Fibroblast of lung (primary cell): Measurements from ENCODE around the gene DEFB113. TPM values are rescaled to one million over a fixed set of nuclear protein-coding genes. Genes with fewer than 3 reads are reported as not detected.

Experiments used
- DNase-seq, 2 donors: peaks; one replicate each; pipeline versions ENCODE4 v3.0.0 to v3.0.0-alpha.2; 2010; ENCODE audit warnings: low read depth in 2 of 2
- H2AFZ ChIP-seq: 2 replicates; pipeline ENCODE4 v1.5.1; 2012; ENCODE audit warnings: low read length, control low read depth, inconsistent platforms
- H3K27ac ChIP-seq: 2 replicates; pipeline ENCODE4 v1.5.1; 2011; ENCODE audit warnings: low read length, control low read depth; ENCODE audit not compliant: insufficient read depth
- H3K27me3 ChIP-seq: 2 replicates; pipeline ENCODE4 v1.5.1; 2011; ENCODE audit warnings: mild to moderate bottlenecking, low read length; ENCODE audit not compliant: control insufficient read depth, insufficient read depth
- H3K36me3 ChIP-seq: 2 replicates; pipeline ENCODE4 v1.5.1; 2011; ENCODE audit warnings: low read length; ENCODE audit not compliant: control insufficient read depth, insufficient read depth
- H3K4me1 ChIP-seq: 2 replicates; pipeline ENCODE4 v1.5.1; 2011; ENCODE audit warnings: low read length; ENCODE audit not compliant: control insufficient read depth, insufficient read depth; ENCODE audit errors: extremely low read depth
- H3K4me2 ChIP-seq: 2 replicates; pipeline ENCODE4 v1.5.1; 2011; ENCODE audit warnings: low read length, control low read depth; ENCODE audit not compliant: insufficient read depth; ENCODE audit errors: extremely low read depth
- H3K4me3 ChIP-seq, 4 experiments: fragments of 200-600 bp in 1 of 4; sonication (generic) in 1 of 4; replicated peaks in 1 of 4; 2 replicates each; pipeline ENCODE4 v1.5.1; 2011 to 2016; ENCODE audit warnings: low read length in 4 of 4, low read depth in 3 of 4, mild to moderate bottlenecking in 3 of 4, control low read depth in 2 of 4, inconsistent platforms in 1 of 4, mixed read lengths in 1 of 4; ENCODE audit not compliant: insufficient read depth in 1 of 4; ENCODE audit errors: control extremely low read depth in 1 of 4
- H3K79me2 ChIP-seq: 2 replicates; pipeline ENCODE4 v1.5.1; 2012; ENCODE audit warnings: mild to moderate bottlenecking, low read length, inconsistent platforms; ENCODE audit not compliant: control insufficient read depth, insufficient read depth
- H3K9ac ChIP-seq: 2 replicates; pipeline ENCODE4 v1.5.1; 2011; ENCODE audit warnings: mild to moderate bottlenecking, low read length, control low read depth; ENCODE audit not compliant: insufficient read depth
- H3K9me3 ChIP-seq: 2 replicates; pipeline ENCODE4 v1.5.1; 2012; ENCODE audit warnings: low read depth, low read length; ENCODE audit not compliant: control insufficient read depth, insufficient read depth
- H4K20me1 ChIP-seq: 2 replicates; pipeline ENCODE4 v1.5.1; 2011; ENCODE audit warnings: low read length; ENCODE audit not compliant: control insufficient read depth, insufficient read depth; ENCODE audit errors: extremely low read depth
- EZH2 ChIP-seq: IDR thresholded peaks from 2 replicates; pipeline ENCODE4 v1.5.1; 2012; ENCODE audit warnings: low read length, control low read depth, mild to moderate bottlenecking; ENCODE audit errors: missing control alignments
- polyA plus RNA-seq, 2 donors: library from polyadenylated mRNA; depleted of rRNA in 1 of 2; stranded (reverse) in 1 of 2; unstranded in 1 of 2; fragments of >200 nt; gene quantifications; 2 replicates each; pipeline ENCODE4 v1.2.1, GENCODE V29; 2011 to 2012; ENCODE audit warnings: missing spikeins in 1 of 2
- total RNA-seq: library from RNA; depleted of rRNA; stranded (reverse); fragments of >200 nt; gene quantifications from 2 replicates; pipeline ENCODE4 v1.2.1, GENCODE V29; 2014
- TF ChIP-seq, protein P1 (sequence below), 2 donors: IDR thresholded peaks in 1 of 2; conservative IDR thresholded peaks in 1 of 2; 1 replicate in 1 of 2; 2 replicates in 1 of 2; pipeline ENCODE4 v1.5.1; 2011 to 2012; ENCODE audit warnings: low read length in 2 of 2, control low read depth in 1 of 2, inconsistent platforms in 1 of 2, low read depth in 1 of 2, mild to moderate bottlenecking in 1 of 2

DEFB113 gene
- total and polyA plus RNA-seq, 2 donors (not counting 1 experiment from before 2014, with no cell fraction given): not detected

DNA sequence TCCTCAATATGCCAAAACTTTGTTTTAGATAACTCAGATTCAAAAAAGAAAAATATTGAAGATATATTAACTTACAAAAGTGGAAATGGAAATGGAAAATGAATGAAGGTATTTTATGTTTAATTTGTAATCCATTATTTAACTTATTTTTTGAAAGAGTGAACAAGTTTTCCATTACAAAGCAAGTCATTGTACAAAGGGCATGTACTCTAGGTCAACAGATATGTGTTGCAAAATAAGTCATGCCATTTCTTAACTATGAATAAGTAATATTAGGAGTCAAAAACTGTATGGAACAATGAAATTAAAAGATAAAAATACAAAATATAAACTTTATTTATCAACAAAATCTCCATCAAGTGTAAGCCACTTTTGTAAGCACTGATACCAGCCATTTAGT, 25.9 kb upstream of the DEFB113 start:
- H3K4me3 ChIP-seq: no peak overlapping the region
- no peak for TF ChIP-seq EZH2
- TF ChIP-seq, protein P1, sequence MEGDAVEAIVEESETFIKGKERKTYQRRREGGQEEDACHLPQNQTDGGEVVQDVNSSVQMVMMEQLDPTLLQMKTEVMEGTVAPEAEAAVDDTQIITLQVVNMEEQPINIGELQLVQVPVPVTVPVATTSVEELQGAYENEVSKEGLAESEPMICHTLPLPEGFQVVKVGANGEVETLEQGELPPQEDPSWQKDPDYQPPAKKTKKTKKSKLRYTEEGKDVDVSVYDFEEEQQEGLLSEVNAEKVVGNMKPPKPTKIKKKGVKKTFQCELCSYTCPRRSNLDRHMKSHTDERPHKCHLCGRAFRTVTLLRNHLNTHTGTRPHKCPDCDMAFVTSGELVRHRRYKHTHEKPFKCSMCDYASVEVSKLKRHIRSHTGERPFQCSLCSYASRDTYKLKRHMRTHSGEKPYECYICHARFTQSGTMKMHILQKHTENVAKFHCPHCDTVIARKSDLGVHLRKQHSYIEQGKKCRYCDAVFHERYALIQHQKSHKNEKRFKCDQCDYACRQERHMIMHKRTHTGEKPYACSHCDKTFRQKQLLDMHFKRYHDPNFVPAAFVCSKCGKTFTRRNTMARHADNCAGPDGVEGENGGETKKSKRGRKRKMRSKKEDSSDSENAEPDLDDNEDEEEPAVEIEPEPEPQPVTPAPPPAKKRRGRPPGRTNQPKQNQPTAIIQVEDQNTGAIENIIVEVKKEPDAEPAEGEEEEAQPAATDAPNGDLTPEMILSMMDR (conservative IDR thresholded peaks at IDR 0.05 in 1 of 2, IDR thresholded peaks at IDR 0.05 in 1 of 2; ENCODE audit: low read depth in 1 of 2, low read length in 2 of 2): no peak
- no peaks in the 10 kb centered on the region for H4K20me1 ChIP-seq
- no peak overlapping the region for H3K4me2 ChIP-seq
- no peak overlapping the region for H3K9ac ChIP-seq
- H3K9me3 ChIP-seq: no peaks in the 10 kb centered on the region
- no peaks in the 10 kb centered on the region for H3K79me2 ChIP-seq
- no peak for DNase-seq
- no peaks in the 10 kb centered on the region for H3K4me1 ChIP-seq
- H3K36me3 ChIP-seq: no peaks in the 10 kb centered on the region
- no peak overlapping the region for H2AFZ ChIP-seq
- no peaks in the 10 kb centered on the region for H3K27me3 ChIP-seq
- H3K27ac ChIP-seq: no peak overlapping the region

DNA sequence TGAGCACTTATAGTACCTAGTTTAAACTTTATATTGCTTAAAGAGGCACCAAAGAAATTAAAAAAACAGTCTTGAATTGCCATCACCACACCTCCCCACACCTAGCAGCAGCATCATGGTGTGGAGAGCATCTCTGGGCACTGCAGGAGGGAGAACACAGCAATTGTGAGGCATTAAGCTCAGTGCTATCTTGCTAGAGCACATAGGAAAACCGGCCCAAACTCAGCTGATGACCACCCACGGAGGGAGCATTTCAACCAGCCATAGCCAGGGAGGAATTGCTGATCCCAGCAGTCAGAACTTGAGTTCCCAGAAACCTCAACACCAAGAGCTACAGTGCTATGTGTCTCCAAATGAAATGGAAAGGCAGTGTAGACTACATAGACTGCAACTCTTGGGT, 19.5 kb upstream of the DEFB113 start:
- Histone ChIP-seq H3K79me2 (no peaks in the 10 kb centered on the region), H3K27me3 (no peaks in the 10 kb centered on the region), H2AFZ (no peak overlapping the region), H3K36me3 (no peaks in the 10 kb centered on the region), H3K27ac (no peak overlapping the region), H3K4me2 (no peak overlapping the region), H3K9ac (no peak overlapping the region), H3K4me1 (no peaks in the 10 kb centered on the region), H3K4me3 (no peak overlapping the region), H4K20me1 (no peaks in the 10 kb centered on the region), H3K9me3 (no peaks in the 10 kb centered on the region)
- no peak for DNase-seq
- TF ChIP-seq, protein P1 (conservative IDR thresholded peaks at IDR 0.05 in 1 of 2, IDR thresholded peaks at IDR 0.05 in 1 of 2; ENCODE audit: low read depth in 1 of 2, low read length in 2 of 2): no peak
- no peak for TF ChIP-seq EZH2

DNA sequence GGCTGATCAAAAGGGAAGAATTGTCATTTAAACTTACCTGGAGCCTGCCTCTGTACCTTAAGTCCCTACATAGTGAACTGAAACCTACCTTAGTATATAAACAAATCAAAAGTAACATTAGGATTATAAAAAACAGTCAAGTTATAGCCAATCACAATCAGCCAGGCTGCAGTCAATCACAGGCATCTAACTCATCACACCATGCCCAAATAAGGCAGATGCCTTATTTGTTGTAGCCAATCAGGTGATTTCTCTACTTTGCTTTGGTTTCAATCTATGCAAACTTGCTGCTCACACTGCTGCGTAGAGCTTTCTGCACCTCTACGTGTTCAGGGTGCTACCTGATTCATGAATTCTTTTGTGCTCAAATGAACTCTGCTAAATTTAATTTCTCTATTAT, 18.3 kb upstream of the DEFB113 start:
- Histone ChIP-seq H3K27me3 (no peaks in the 10 kb centered on the region), H3K9ac (no peak overlapping the region), H3K79me2 (no peaks in the 10 kb centered on the region), H2AFZ (no peak overlapping the region), H3K4me3 (no peak overlapping the region), H4K20me1 (no peaks in the 10 kb centered on the region), H3K36me3 (no peaks in the 10 kb centered on the region), H3K4me1 (no peaks in the 10 kb centered on the region), H3K4me2 (no peak overlapping the region), H3K27ac (no peak overlapping the region), H3K9me3 (no peaks in the 10 kb centered on the region)
- TF ChIP-seq EZH2: no peak
- TF ChIP-seq, protein P1 (conservative IDR thresholded peaks at IDR 0.05 in 1 of 2, IDR thresholded peaks at IDR 0.05 in 1 of 2; ENCODE audit: low read depth in 1 of 2, low read length in 2 of 2): no peak
- DNase-seq: no peak
